GM19238 (cell line): ENCODE results near the gene PIP4K2A.

ENCODE experiments used
- DNase-seq: peaks from one replicate; pipeline ENCODE4 v3.0.0; 2011; ENCODE audit warnings: low spot score; ENCODE audit not compliant: insufficient read length

PIP4K2A gene

DNA sequence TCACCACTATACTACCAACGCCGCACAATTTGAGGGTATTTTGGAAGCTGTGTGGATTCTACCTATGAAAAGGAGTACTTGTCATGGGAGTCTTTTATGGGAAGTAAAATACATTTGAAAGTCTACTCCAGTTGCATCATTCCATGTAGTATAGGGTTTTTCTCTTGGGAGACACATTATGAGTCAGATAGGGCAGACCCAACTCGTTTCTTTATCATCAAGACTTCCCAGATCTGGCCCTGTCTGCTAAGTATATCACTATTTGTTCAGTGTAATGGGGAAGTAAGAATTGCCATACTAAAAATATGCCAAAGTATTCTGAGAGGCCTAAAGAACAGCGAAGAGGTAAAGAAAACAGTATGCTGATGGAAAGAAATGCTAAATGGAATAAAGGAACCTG lies 224.9 kb downstream of the PIP4K2A start:
- no peak for DNase-seq

GRCh38 chr10:22486431-22486830 lies 227.9 kb downstream of the PIP4K2A start:
- no peak for DNase-seq
